Activated naive CD4-positive, alpha-beta T cell treated with anti-CD3 and anti-CD28 coated beads, Interleukin-2, amount 50 U/mL, for 72 hours (primary cell): ENCODE measurements around the gene FBXO27. TPM values are rescaled to one million over a fixed set of nuclear protein-coding genes. Genes with fewer than 3 reads are reported as not detected.
A peak's percentile ranks its signal among the peaks of the same experiment; 100 is the strongest.

Experiments used
- ATAC-seq, 2 donors: fragments of 150-1000 bp; cut with Tn5 transposase; 2 replicates each; pipeline ENCODE4 v1.10.0; 2021; ENCODE audit warnings: mild to moderate bottlenecking in 2 of 2, moderate library complexity in 2 of 2
- DNase-seq, 2 donors: peaks; one replicate each; pipeline ENCODE4 v3.0.0; 2021 to 2022; ENCODE audit warnings: low spot score in 2 of 2
- H3K27ac Mint-ChIP-seq, 2 donors: one replicate each; pipeline ENCODE4 v1.8.0; 2022; ENCODE audit warnings: mild to moderate bottlenecking in 2 of 2, mixed read lengths in 2 of 2
- H3K36me3 Mint-ChIP-seq, 2 donors: one replicate each; pipeline ENCODE4 v1.8.0; 2022; ENCODE audit warnings: mixed read lengths in 2 of 2
- H3K9me3 Mint-ChIP-seq, 2 donors: one replicate each; pipeline ENCODE4 v1.8.0; 2022; ENCODE audit warnings: mixed read lengths in 2 of 2
- total RNA-seq, 2 donors: library from RNA; stranded (reverse); gene quantifications; one replicate each; pipeline ENCODE4 v1.2.3, GENCODE V29; 2022

Gene FBXO27
- total RNA-seq, 2 donors from 2014 or later: 0.35 TPM; not detected in 1

DNA sequence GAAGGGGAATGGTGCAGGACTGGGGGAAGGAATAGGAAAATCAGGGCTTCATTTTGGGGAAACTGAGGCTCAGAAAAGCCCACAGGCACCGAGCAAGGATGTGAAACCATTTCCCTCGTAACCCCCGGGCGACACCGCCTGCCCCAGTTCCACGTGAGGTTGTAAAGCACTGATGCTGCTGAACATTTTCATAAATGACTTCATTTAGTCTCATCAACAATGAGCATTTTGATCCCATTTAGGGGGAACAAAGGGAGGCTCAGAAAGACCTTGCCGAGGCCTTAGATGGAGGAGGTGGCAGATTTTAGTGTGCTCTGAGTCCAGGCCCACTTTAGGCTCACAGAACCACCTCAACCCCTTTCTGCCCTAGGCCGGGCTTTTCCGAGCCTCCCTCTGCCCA, 20.5 kb upstream of the FBXO27 start:
- ATAC-seq (no peak), DNase-seq (no peak)
- H3K9me3 Mint-ChIP-seq: no peaks in the 10 kb centered on the region
- H3K36me3 Mint-ChIP-seq: no peaks in the 10 kb centered on the region
- H3K27ac Mint-ChIP-seq: no peak overlapping the region

GRCh38 chr19:39052243-39052746, 19.9 kb upstream of the FBXO27 start:
- peak; percentile 78 to 91 for ATAC-seq
- H3K27ac Mint-ChIP-seq: no peak overlapping the region
- H3K9me3 Mint-ChIP-seq: no peaks in the 10 kb centered on the region
- peak; percentile 70 to 77 for DNase-seq
- no peaks in the 10 kb centered on the region for H3K36me3 Mint-ChIP-seq

DNA sequence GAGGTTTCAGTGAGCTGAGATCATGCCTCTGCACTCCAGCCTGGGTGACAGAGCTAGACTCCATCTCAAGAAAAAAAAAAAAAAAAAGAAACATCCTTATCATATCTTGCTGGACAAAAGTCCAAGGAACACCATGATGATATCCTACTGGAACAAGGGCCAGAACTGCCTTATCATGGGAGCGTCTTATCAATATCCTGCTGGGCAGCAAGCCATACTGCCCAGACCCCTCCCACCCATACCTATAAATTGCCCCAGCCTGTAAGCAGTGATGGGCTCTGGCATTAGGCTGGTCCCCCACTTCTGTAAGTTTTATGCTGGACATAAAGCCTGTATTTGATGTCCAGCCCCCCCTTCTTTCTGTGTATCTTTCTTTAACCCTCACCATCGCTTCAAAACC, 14.7 kb upstream of the FBXO27 start:
- no peak for DNase-seq
- no peak for ATAC-seq
- H3K36me3 Mint-ChIP-seq: no peaks in the 10 kb centered on the region
- H3K9me3 Mint-ChIP-seq: no peaks in the 10 kb centered on the region
- H3K27ac Mint-ChIP-seq: no peak overlapping the region

- no peak for DNase-seq
- Mint-ChIP-seq H3K27ac (peak overlapping the region in 1 of 2 donors; percentile 6), H3K36me3 (no peaks in the 10 kb centered on the region), H3K9me3 (peaks cover 0 to under 1% of the 10 kb centered on the region in 2 donors)
- ATAC-seq: peak in 1 of 2 donors; percentile 24
These were observed 13.9 kb upstream of the FBXO27 start for GRCh38 chr19:39046037-39046821.

- peaks cover 0 to 4% of the 10 kb centered on the region in 2 donors for H3K9me3 Mint-ChIP-seq
- H3K36me3 Mint-ChIP-seq: no peaks in the 10 kb centered on the region
- DNase-seq: no peak
- ATAC-seq: no peak
- peak overlapping the region in 1 of 2 donors; percentile 6 for H3K27ac Mint-ChIP-seq
These were observed 13.2 kb upstream of the FBXO27 start for GRCh38 chr19:39045506-39045905.

DNA sequence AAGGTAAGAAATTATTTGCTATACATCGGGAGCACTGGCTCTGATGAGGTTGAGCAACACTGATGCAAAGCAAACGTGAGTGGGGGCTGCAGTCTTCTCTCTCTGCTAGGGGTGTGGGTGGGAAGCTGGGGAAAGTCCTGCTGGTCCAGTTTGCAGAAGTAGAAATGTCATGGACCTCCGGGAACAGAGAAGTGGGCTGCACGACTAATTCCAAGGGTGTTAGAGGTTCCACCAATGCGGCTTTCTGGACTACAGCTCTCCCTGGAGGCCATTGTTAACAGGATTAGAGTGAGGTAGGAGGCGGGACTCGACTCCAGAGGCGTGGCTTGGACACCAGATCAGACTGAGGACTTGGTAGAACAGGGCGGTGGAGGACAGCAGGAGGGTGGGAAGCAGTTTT, 5.7 kb upstream of the FBXO27 start:
- Mint-ChIP-seq H3K27ac (peak overlapping the region in 1 of 2 donors; percentile 37), H3K9me3 (peaks cover 0 to 4% of the 10 kb centered on the region in 2 donors), H3K36me3 (no peaks in the 10 kb centered on the region)
- no peak for DNase-seq
- ATAC-seq: peak in 1 of 2 donors; percentile 63

DNA sequence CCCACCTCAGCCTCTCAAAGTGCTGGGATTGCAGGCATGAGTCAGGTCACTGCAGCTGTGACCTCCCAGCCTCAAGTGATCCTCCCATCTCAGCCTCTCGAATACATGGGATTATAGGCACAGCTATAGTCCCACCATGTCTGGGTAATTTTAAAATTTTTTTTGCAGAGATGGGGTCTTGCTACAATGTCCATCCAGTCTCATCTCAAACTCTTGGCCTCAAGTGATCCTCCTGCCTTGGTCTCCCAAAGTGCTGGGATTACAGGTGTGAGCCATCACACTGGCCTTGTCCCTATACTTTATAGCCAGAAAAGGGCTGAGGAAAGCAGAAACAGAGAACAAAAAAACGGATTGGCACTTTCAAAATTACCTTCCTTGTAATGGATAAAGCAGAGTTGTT, 4.8 kb upstream of the FBXO27 start:
- H3K36me3 Mint-ChIP-seq: no peaks in the 10 kb centered on the region
- ATAC-seq (no peak), DNase-seq (no peak)
- peaks cover 0 to 4% of the 10 kb centered on the region in 2 donors for H3K9me3 Mint-ChIP-seq
- H3K27ac Mint-ChIP-seq: no peak overlapping the region

DNA sequence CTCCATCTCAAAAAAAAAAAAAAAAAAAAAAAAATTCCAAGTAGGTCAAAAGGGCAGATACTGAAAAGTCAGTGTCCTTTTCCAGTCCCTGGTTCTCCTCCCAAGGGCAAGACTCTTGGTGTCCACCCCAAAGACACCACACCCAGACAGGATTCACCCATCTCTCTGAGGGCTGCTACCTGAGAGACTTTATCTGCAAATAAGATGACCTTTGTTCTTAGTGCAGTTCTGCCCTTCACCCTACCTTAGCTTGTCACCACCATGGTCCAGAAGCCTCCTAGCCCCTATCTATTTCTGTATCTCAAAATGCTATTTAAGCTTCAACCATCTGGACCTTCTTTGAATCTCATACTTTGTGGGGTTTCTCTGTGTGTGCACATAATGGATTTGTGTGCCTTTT, 4.2 kb upstream of the FBXO27 start:
- H3K9me3 Mint-ChIP-seq: peaks cover 0 to 4% of the 10 kb centered on the region in 2 donors
- H3K27ac Mint-ChIP-seq: no peak overlapping the region
- ATAC-seq: no peak
- no peak for DNase-seq
- no peaks in the 10 kb centered on the region for H3K36me3 Mint-ChIP-seq

GRCh38 chr19:39031368-39032062, 834 bp downstream of the FBXO27 start:
- Mint-ChIP-seq H3K36me3 (peaks cover 0 to 4% of the 10 kb centered on the region in 2 donors), H3K27ac (no peak overlapping the region)
- peak; percentile 93 to 97 for ATAC-seq

GRCh38 chr19:39030854-39031367, 1.4 kb downstream of the FBXO27 start:
- ATAC-seq: no peak
- H3K36me3 Mint-ChIP-seq: peaks cover 0 to 4% of the 10 kb centered on the region in 2 donors
- peak in 1 of 2 donors; percentile 7 for DNase-seq
- no peak overlapping the region for H3K27ac Mint-ChIP-seq
- no peaks in the 10 kb centered on the region for H3K9me3 Mint-ChIP-seq

More at GRCh38 chr19:39031368-39032062, 834 bp downstream of the FBXO27 start:
- peak; percentile 59 to 83 for DNase-seq
- no peaks in the 10 kb centered on the region for H3K9me3 Mint-ChIP-seq

GRCh38 chr19:39024875-39025641, 7.3 kb downstream of the FBXO27 start:
- DNase-seq (no peak), ATAC-seq (no peak)
- Mint-ChIP-seq H3K27ac (no peak overlapping the region), H3K36me3 (peaks cover 0 to 4% of the 10 kb centered on the region in 2 donors), H3K9me3 (no peaks in the 10 kb centered on the region)

GRCh38 chr19:39021063-39021462, 11.3 kb downstream of the FBXO27 start:
- H3K36me3 Mint-ChIP-seq: no peaks in the 10 kb centered on the region
- DNase-seq (no peak), ATAC-seq (peak in 1 of 2 donors; percentile 38)
- H3K27ac Mint-ChIP-seq: no peak overlapping the region
- no peaks in the 10 kb centered on the region for H3K9me3 Mint-ChIP-seq

DNA sequence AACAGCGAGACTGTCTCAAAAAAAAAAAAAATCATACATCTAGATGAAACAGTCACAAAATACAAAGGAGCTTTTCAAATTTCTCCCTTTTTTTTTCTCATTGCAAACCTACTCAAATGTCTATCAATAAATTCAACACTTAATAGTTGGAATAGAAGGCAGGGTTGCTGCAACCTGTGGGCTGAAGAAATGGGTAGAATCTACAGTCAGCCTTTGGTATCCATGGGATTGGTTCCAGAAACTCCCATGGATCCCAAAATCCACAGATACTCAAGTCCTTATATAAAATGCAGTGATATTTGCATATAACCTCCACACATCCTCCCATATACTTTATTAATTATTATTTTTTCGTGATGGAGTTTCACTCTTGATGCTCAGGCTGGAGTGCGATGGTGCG, 14.7 kb downstream of the FBXO27 start:
- Mint-ChIP-seq H3K27ac (no peak overlapping the region), H3K36me3 (no peaks in the 10 kb centered on the region), H3K9me3 (no peaks in the 10 kb centered on the region)
- no peak for ATAC-seq
- no peak for DNase-seq

DNA sequence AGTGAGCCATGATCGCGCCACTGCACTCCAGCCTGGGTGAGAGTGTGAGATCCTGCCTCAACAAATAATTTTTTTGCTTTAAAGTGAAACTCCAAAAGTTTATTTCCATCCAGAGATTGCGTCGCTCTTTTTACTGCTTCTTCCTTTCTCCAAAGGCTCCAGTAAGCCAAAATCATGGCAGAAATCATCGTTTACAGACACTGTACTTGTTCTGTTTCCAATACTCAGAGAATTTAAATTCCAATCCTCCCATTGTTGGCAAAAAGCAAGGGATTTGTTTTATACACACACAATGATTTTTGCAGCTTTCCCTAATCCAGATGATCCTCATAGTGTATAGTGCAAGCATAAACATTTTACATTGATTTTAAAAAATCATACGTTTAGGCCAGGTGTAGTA, 15.3 kb downstream of the FBXO27 start:
- ATAC-seq: no peak
- Mint-ChIP-seq H3K9me3 (no peaks in the 10 kb centered on the region), H3K36me3 (no peaks in the 10 kb centered on the region), H3K27ac (no peak overlapping the region)
- DNase-seq: no peak

GRCh38 chr19:39014037-39014436, 18.3 kb downstream of the FBXO27 start:
- DNase-seq (no peak), ATAC-seq (no peak)
- no peaks in the 10 kb centered on the region for H3K9me3 Mint-ChIP-seq
- no peak overlapping the region for H3K27ac Mint-ChIP-seq
- H3K36me3 Mint-ChIP-seq: no peaks in the 10 kb centered on the region

DNA sequence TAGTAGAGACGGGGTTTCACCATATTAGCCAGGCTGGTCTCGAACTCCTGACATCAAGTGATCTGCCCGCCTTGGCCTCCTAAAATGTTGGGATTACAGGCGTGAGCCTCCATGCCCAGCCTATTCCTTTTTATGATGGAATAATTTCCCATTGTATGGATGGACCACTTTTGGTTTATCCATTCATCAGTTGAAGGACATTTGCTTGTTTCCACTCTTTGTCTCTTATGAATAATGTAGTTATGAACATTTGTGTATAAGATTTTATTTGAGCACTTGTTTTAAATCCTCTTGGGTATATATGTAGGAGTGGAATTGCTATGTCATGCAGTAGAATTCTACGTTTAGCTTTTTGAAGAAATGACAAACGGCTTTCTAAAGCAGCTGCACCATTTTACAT, 23.3 kb downstream of the FBXO27 start:
- DNase-seq (no peak), ATAC-seq (no peak)
- Mint-ChIP-seq H3K27ac (no peak overlapping the region), H3K9me3 (no peaks in the 10 kb centered on the region), H3K36me3 (no peaks in the 10 kb centered on the region)

DNA sequence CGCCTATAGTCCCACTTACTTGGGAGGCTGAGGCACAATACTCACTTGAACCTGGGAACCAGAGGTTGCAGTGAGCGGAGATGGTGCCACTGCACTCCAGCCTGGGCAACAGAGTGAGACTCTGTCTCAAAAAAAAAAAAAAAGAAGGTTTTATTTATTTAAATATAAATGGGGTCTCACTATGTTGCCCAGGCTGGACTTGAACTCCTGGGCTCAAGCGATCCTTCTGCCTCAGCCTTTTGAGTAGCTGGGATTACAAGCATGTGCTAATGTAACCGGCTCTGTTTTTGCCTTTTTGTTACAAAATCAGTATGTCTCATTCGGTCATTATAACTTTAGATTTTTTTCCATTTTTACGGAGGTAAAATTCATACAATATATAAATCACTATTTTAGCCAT, 24.2 kb downstream of the FBXO27 start:
- DNase-seq (no peak), ATAC-seq (no peak)
- H3K36me3 Mint-ChIP-seq: no peaks in the 10 kb centered on the region
- H3K27ac Mint-ChIP-seq: no peak overlapping the region
- no peaks in the 10 kb centered on the region for H3K9me3 Mint-ChIP-seq
